GM19240 (cell line): ENCODE measurements around the gene CARD14.

Experiments
- DNase-seq: peaks from one replicate; pipeline ENCODE4 v3.0.0; 2011; ENCODE audit warnings: low spot score; ENCODE audit not compliant: insufficient read length

The CARD14 gene

DNA sequence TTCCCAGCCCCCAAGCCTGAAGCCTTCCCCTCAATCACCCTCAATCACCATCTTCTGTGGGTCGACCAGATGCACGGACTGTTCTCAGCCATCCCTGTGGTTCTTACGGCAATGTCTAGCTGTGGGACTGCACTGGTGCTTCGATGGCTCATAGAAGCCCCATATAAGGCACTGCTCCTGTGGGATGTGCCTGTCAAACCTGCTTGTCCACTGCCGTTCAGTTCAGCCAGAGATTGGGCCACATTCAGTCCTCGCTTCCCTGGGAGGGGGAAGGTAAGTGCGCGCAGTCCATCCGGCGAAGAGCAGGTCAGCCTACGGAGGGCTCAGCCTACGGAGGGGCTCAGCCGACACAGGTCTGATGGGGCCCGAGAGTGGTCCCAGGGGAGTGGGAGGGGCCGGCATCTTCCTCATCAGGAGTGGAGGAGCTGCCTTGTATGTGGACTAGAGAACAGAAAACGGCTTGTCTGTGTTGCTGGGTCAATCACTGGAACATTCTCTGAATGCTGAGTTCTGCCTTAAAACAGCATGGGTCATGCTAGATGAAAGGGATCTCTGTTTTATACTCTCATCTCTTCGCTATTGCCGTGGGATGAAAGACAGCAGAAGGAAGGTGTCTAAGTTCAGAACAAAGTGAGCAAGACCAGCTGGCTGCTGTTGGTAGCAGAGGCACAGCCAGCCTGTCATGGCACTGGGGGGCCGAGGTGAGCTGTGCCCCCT, at the start of gene CARD14:
Gene CARD14, plus strand, starts transcription at position 247 of the 717 bp plus-strand sequence. CDS start 11,409 bp downstream, outside the sequence.
- DNase-seq, result no peak

GRCh38 chr17:80122026-80122575, 47.7 kb upstream of the CARD14 start:
- DNase-seq, result no peak

DNA sequence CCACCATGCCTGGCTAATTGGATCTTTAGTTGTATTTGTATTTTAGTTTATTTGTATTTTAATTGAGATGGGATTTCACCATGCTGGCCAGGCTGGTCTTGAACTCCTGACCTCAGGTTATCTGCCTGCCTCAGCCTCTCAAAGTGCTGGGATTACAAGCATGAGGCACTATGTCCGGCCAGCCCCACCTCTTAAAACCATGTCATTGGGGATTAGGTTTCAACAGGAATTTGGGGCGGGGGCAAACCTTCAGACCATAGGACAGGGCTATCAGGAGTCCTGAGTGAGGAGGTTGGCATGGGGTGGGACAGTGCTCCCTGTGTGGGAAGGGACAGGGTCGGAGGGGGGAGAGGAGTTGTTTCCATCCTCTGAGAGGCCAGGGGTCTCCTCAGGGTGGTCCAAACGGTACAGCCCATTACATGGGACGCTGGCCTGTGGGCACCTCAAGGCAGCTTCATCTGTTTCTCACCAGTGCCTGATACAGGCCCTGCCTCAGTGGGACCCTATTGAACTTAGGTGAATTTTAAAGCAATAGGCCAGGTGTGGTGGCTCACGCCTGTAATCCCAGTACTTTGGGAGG, 46.8 kb upstream of the CARD14 start:
- no peak for DNase-seq

DNA sequence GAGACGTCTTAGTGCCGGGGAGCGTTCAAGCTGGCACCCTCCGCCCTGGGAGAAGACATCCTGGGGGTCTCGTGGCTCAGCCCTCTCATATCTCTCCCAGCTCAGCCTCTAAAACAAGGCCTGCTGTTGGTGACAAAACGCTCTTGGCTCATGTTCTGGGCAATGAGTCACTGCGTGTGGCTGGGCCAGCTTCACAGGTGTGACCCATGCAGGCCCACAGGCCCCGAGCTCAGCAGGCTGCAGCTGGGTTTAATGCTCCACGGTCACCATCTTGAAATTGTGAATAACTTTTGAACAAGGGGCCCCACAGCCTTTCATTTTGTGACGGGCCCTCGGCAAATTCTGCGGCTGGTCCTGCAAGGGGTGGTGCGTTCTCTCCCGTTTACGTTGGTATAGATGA, 46.0 kb upstream of the CARD14 start:
- no peak for DNase-seq

DNA sequence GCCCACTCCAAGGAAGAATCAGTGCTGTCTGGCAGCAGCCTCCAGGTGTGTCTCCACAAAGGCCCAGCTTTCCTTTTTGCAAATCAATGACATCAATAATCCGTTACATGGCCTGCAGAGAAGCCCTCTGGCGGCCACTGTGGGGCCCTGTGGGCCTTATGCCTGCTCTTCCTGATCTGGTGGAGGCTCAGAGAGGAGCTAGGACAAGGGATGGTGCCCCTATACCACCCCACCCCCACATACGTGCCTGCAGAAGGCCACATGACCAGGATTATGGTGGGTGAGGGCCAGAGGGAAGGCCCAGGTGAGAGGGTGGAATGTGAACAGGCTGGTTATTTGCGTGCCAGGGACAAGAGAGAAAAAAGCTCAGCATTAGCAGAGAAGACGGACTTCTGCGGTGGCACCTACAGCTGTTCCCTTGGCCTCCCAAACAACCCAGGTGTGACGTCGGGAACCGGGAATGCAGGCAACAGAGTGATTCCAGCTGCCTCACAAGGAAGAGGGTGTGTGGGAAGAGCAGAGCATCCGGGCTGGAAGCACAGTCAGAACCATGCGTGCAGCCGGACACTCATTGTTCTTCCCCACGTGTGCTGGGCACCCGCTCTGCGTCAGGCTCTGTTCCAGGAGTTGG, 45.4 kb upstream of the CARD14 start:
- DNase-seq, result no peak

DNA sequence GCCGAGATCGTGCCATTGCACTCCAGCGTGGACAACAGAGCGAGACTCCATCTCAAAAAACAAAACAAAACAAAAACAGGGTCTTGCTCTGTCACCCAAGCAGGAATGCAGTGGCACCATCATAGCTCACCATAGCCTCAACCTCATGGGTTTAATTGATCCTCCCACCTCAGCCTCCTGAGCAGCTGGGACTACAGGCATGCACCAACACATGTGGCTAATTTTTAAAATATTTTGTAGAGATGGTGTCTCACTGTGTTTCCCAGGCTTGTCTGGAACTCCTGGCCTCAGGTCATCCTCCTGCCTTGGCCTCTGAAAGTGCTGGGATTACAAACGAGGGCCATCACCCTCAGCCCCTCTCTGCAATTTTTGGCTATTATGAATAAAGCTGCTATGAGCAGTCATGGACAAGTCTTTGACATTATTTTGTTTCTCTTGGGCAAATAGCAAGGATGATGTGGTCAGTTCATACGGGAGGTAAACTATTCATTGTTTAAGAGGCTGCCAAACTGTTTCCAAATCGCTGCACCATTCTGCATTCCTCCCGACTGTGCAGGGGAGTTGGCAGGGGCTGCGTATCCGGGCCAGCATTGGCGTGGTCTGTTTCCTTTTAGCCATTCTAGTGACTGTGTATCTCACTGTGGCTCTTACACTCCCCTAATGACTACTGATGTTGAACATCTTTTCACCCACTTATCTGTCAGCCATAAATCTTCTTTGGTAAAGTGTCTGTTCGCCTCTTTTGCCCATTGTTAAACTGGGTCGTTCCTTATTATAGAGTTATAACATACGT, 44.0 kb upstream of the CARD14 start:
- DNase-seq, result no peak

- no peak for DNase-seq
Measured at GRCh38 chr17:80126449-80126715, 43.4 kb upstream of the CARD14 start.

GRCh38 chr17:80129006-80129565, 40.7 kb upstream of the CARD14 start:
- no peak for DNase-seq

GRCh38 chr17:80130992-80131391, 38.8 kb upstream of the CARD14 start:
- no peak for DNase-seq

DNA sequence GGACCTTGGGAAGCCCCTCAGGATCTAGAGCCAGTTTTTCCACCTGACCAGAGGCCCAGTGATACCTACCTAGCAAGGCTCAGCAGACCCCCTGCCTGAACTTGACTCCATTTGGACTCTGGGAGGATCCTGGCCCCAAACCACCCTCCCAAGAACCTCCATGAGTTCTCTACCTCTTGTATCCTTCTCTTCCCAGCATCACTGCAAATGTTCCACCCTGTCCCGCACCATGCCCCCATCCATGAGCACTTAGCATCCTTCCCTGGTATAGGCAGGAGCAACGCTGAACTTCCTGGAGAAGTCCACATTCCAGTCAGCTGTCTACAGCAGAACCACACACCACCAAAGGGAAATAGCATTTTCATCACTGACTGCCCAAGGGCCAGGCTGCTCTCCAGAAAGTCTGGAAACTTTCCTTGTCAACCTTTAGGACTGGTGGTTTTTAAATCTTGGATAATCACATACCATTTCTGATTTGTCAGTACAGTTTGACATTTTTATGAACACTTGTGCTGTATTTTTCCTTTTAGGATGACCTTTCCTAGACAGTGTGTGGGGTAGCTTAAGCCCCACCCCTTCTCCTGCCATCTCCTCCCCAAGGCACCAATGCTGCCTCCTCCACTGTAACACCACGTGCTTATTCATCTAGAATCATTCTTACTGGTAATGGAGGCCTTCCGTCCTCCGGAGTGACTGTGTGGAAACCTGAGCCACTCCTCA, 36.8 kb upstream of the CARD14 start:
- no peak for DNase-seq

DNA sequence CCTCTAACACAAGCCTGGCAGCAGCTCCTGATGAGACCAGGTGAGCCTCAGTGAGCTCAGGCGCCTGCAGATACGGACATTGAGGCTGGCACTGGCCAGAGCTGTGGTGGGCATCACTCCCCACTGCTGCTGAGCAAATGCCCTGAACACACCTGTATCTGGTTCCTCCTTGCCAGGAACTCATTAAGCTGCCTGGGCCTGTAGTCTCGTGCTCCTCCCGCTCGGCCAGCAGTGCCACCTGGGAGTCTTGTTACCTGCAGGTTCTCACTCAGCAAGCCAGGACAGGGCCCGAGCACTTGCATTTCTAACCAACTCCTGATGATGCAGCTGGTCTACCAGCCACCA, 36.2 kb upstream of the CARD14 start:
- DNase-seq, result no peak

DNA sequence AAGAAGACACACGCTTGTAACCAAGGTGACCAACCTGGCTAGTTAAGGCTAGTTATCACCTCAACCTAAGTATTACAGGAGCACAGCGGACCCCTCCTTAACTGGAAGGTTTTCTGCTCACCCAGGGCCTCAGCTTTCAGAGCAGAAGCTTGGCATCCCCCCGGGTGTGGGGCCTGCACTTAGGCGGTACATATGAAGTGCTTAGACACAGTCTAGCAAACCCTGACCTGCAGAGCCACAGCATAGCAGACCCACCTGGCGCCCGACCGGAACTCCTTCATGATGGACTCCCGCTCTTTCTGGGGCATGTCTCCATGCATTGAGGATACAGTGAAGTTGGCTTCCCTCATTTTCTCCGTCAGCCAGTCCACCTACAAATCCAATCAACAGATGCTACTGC, 32.7 kb upstream of the CARD14 start:
- DNase-seq, result no peak

- no peak for DNase-seq
Measured at GRCh38 chr17:80138856-80139426, 30.9 kb upstream of the CARD14 start.

GRCh38 chr17:80141463-80142165, 28.2 kb upstream of the CARD14 start:
- DNase-seq, result no peak

DNA sequence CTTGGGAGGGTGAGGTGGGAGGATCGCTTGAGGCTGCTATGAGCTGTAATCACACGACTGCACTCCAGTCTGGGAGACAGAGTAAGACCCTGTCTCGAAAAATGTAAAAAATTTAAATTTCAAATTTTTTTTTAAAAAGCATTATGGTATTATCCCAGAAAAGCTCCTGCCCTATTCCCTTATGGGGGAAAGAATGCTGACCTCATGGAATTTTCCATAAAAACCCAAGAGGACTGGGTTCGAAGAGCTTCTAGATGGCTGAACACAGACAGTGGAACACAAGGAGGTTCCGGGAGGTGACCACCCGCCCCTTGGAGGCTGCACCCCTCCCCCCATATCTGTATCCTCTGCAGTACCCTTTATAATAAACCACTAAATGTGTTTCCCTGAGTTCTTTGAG, 26.9 kb upstream of the CARD14 start:
- no peak for DNase-seq

- DNase-seq, result no peak
Measured at GRCh38 chr17:80145076-80146075, 24.5 kb upstream of the CARD14 start.

DNA sequence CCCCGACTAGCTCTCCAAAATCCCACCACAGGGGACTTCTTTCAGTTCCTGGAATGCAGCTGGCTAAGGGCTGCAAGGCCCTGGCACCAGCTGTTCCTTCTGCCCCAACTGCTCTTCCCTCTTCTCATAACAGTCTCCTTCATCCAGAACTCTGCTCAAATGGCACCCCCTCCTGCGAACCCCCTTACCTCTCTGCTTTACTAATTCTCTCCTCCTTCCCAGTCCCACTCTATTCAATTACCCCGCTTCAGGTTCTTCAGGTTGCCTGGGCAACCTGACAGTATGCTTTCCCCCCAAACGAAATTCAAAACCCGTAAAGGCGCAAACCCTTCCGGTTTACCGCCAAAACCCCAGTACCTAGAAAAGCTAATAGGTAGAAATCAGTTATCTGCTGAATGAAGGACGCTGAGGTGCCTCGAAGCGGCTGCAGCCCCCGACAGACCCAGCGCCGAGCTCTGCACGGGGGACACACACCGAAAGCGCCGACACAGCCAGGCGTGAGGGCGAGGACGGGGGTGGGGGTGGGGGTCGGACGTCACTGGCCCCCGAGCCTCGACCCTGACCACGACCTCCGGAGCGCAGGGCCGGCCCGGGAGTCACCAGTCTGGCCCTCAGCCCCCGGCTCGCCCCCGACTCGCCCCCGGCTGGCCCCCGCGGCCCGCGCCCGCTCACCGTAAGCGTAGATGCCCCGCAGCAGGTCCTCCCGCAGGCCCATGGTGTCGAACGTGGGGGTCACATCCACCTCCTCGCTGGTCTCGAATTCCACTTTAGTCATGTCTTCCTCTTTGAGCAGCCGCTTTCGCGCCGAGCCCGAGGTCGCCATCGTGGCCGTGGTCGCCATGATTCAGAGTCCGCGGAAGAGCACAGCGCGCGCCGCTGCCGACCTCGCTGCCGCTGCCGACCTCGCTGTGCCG, 23.5 kb upstream of the CARD14 start:
- no peak for DNase-seq
